HepG2 (cell line): Measurements from ENCODE around the gene SOCS3. TPM values are rescaled to one million over a fixed set of nuclear protein-coding genes. Genes with fewer than 3 reads are reported as not detected.
A peak's percentile ranks its signal among the peaks of the same experiment; 100 is the strongest.

Experiments used
- BRCA1 ChIP-seq: sonication (generic); formaldehyde crosslinking; IDR thresholded peaks from 2 replicates; pipeline ENCODE4 v1.4.0; 2020; ENCODE audit warnings: missing genetic modification reagents
- E2F2 ChIP-seq: sonication (generic); formaldehyde crosslinking; IDR thresholded peaks from 2 replicates; pipeline ENCODE4 v1.4.0; 2020; ENCODE audit warnings: missing genetic modification reagents, borderline replicate concordance
- FOXA3 ChIP-seq: IDR thresholded peaks from 2 replicates; pipeline ENCODE4 v1.6.1; 2016; ENCODE audit warnings: missing genetic modification reagents, missing compliant biosample characterization
- HMG20A ChIP-seq: IDR thresholded peaks from 2 replicates; pipeline ENCODE4 v1.6.1; 2016; ENCODE audit warnings: borderline replicate concordance
- JUN ChIP-seq: sonication (generic); formaldehyde crosslinking; IDR thresholded peaks from 2 replicates; pipeline ENCODE4 v1.4.0; 2020; ENCODE audit warnings: mild to moderate bottlenecking, missing genetic modification reagents
- MAX ChIP-seq: IDR thresholded peaks from 2 replicates; pipeline ENCODE4 v1.6.1; 2012; ENCODE audit warnings: inconsistent platforms
- MYPOP ChIP-seq: sonication (generic); formaldehyde crosslinking; IDR thresholded peaks from 2 replicates; pipeline ENCODE4 v1.8.1; 2023; ENCODE audit warnings: mild to moderate bottlenecking, moderate library complexity, missing genetic modification reagents
- NR2F6 ChIP-seq, 2 experiments: IDR thresholded peaks; 2 replicates each; pipeline ENCODE4 v1.6.1; 2016; ENCODE audit warnings: antibody characterized with exemption in 1 of 2, mild to moderate bottlenecking in 1 of 2
- RNF219 ChIP-seq: sonication (generic); formaldehyde crosslinking; IDR thresholded peaks from 2 replicates; pipeline ENCODE4 v1.5.0; 2020; ENCODE audit warnings: mild to moderate bottlenecking, missing genetic modification reagents
- SOX5 ChIP-seq: IDR thresholded peaks from 2 replicates; pipeline ENCODE4 v1.6.1; 2016; ENCODE audit warnings: borderline replicate concordance
- THAP11 ChIP-seq: IDR thresholded peaks from 2 replicates; pipeline ENCODE4 v1.6.1; 2016; ENCODE audit warnings: missing biosample characterization, missing genetic modification reagents
- XBP1 ChIP-seq: sonication (generic); formaldehyde crosslinking; IDR thresholded peaks from 2 replicates; pipeline ENCODE4 v1.5.0; 2020; ENCODE audit warnings: missing genetic modification reagents
- ZBTB43 ChIP-seq: sonication (generic); formaldehyde crosslinking; conservative IDR thresholded peaks from 2 replicates; pipeline ENCODE4 v1.4.0; 2020; ENCODE audit warnings: missing genetic modification reagents
- ZMAT3 ChIP-seq: sonication (generic); formaldehyde crosslinking; conservative IDR thresholded peaks from 2 replicates; pipeline ENCODE4 v1.7.0; 2021; ENCODE audit warnings: missing genetic modification reagents
- ZNF543 ChIP-seq: sonication (generic); formaldehyde crosslinking; IDR thresholded peaks from 2 replicates; pipeline ENCODE4 v1.4.0; 2020; ENCODE audit warnings: mild to moderate bottlenecking, missing genetic modification reagents
- ZNF674 ChIP-seq: sonication (generic); formaldehyde crosslinking; IDR thresholded peaks from 2 replicates; pipeline ENCODE4 v1.5.0; 2020; ENCODE audit warnings: low read depth, mild to moderate bottlenecking, missing genetic modification reagents
- ZNF784 ChIP-seq: sonication (generic); formaldehyde crosslinking; IDR thresholded peaks from 2 replicates; pipeline ENCODE4 v1.5.1; 2020; ENCODE audit warnings: missing genetic modification reagents, mild to moderate bottlenecking, borderline replicate concordance
- ZNF839 ChIP-seq: sonication (generic); formaldehyde crosslinking; IDR thresholded peaks from 2 replicates; pipeline ENCODE4 v1.4.0; 2020; ENCODE audit warnings: missing genetic modification reagents, mild to moderate bottlenecking, borderline replicate concordance
- polyA plus RNA-seq, 8 experiments: library from polyadenylated mRNA; depleted of rRNA in 3 of 8; stranded (reverse) in 7 of 8; unstranded in 1 of 8; fragments of >200 nt; fragmentation: Illumina TruSeq in 4 of 8; extraction: Trizol in 4 of 8; gene quantifications; 2 replicates each; pipeline versions ENCODE4 v1.2.1 to v1.2.3, GENCODE V29; 2011 to 2016; ENCODE audit warnings: low read depth in 4 of 8, missing spikeins in 1 of 8, mixed read lengths in 1 of 8; ENCODE audit not compliant: insufficient read depth in 1 of 8
- total RNA-seq, 5 experiments: library from RNA; depleted of rRNA; stranded (reverse); fragments of >200 nt; fragmentation: Illumina TruSeq; extraction: Trizol; gene quantifications; 2 replicates each; pipeline ENCODE4 v1.2.3, GENCODE V29; 2016; ENCODE audit warnings: low read depth in 1 of 5
- TF ChIP-seq, protein P1 (sequence below): sonication (generic); formaldehyde crosslinking; IDR thresholded peaks from 2 replicates; pipeline ENCODE4 v1.4.0; 2020; ENCODE audit warnings: missing genetic modification reagents

Gene SOCS3
- total and polyA plus RNA-seq, 2 of the 13 experiments (the other 11 are each of a cell fraction or from before 2014, with no cell fraction given): 0.77 to 2.4 TPM

DNA sequence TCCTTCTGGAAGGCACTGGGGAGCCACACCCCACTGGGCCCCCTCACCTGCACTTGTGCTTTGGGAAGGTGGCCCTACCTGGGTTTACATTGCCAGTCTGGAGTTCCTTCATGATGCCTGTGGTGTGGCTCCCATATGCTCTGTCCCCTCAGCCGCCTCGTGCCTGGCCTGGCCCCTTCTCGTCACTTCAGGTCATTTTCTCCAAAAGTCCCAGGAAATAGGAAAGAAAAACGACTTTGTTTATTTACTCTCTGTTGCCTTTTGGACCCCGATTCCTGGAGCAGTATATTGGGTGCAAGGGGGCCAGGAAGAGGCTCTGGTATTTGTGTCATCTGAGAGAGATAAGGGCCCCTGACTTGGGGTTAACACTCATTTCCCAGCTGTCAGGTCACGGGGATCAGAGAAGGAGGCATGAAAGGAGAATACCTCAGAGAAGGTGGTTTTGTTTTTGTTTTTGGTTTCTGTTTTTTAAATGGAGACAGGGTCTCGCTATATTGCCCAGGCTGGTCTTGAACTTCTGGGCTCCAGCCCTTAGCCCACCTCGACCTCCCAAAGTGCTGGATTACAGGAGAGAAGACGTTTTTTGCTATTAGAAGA, 4.7 kb downstream of the SOCS3 start (continued):
- no peak for TF ChIP-seq ZNF543 (CRISPR knock-in tag)
- peak; percentile 66 for TF ChIP-seq NR2F6 (IDR thresholded peaks at IDR 0.05)
- peak; percentile 81 for TF ChIP-seq NR2F6 (CRISPR knock-in tag; IDR thresholded peaks at IDR 0.05)
- TF ChIP-seq ZMAT3 (CRISPR knock-in tag): peak; percentile 55; the same call in 1 of the 2 replicates
- no peak for TF ChIP-seq XBP1 (CRISPR knock-in tag)
- TF ChIP-seq SOX5 (CRISPR knock-in tag): peak; percentile 74
- TF ChIP-seq HMG20A (CRISPR knock-in tag): peak; percentile 58; the same call in 1 of the 2 replicates
- TF ChIP-seq THAP11: peak; percentile 49
- peak; percentile 60; the same call in 1 of the 2 replicates for TF ChIP-seq ZBTB43
- TF ChIP-seq, protein P1, sequence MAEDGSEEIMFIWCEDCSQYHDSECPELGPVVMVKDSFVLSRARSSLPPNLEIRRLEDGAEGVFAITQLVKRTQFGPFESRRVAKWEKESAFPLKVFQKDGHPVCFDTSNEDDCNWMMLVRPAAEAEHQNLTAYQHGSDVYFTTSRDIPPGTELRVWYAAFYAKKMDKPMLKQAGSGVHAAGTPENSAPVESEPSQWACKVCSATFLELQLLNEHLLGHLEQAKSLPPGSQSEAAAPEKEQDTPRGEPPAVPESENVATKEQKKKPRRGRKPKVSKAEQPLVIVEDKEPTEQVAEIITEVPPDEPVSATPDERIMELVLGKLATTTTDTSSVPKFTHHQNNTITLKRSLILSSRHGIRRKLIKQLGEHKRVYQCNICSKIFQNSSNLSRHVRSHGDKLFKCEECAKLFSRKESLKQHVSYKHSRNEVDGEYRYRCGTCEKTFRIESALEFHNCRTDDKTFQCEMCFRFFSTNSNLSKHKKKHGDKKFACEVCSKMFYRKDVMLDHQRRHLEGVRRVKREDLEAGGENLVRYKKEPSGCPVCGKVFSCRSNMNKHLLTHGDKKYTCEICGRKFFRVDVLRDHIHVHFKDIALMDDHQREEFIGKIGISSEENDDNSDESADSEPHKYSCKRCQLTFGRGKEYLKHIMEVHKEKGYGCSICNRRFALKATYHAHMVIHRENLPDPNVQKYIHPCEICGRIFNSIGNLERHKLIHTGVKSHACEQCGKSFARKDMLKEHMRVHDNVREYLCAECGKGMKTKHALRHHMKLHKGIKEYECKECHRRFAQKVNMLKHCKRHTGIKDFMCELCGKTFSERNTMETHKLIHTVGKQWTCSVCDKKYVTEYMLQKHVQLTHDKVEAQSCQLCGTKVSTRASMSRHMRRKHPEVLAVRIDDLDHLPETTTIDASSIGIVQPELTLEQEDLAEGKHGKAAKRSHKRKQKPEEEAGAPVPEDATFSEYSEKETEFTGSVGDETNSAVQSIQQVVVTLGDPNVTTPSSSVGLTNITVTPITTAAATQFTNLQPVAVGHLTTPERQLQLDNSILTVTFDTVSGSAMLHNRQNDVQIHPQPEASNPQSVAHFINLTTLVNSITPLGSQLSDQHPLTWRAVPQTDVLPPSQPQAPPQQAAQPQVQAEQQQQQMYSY (CRISPR knock-in tag): no peak
- TF ChIP-seq BRCA1 (CRISPR knock-in tag): no peak
- TF ChIP-seq ZNF839: no peak
- TF ChIP-seq MYPOP (CRISPR knock-in tag): peak; percentile 76; the same call in 1 of the 2 replicates
- TF ChIP-seq ZNF674: no peak
- no peak for TF ChIP-seq RNF219 (CRISPR knock-in tag)
- TF ChIP-seq E2F2 (CRISPR knock-in tag): 0 out of 2 replicates have a peak, but pooled peaks have one; percentile 25
- peak; percentile 76; the same call in 1 of the 2 replicates for TF ChIP-seq MAX
- TF ChIP-seq JUN (CRISPR knock-in tag): no peak
- TF ChIP-seq FOXA3: peak; percentile 81
- TF ChIP-seq ZNF784 (CRISPR knock-in tag): no peak
